GM21447 (cell line): ENCODE results near the gene MORC3.

ENCODE experiments used
- ATAC-seq: cut with Tn5 transposase; IDR thresholded peaks from one replicate; pipeline ENCODE4 v1.9.1; 2021; ENCODE audit not compliant: unreplicated experiment

Gene MORC3

DNA sequence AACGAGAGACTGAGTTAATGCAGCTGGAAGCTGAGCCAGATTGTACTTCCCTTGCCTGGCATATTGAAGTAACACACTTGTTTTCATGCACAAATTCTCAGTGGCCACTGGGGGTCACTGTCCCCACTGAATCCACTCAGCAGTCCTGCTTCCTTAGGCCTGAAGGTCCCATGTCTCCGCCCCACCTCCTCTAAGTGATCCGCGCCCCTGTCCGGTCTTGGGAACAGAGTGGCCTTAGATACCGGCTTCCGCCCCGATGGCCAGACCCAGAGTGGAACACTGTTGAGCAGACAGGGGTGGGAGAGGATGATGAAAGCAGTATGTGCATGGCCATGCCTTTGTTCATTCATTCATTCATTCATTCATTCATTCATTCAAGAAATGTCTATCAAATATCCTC, 100.0 kb downstream of the MORC3 start:
- ATAC-seq = no peak

- ATAC-seq = no peak
These were observed 100.8 kb downstream of the MORC3 start for GRCh38 chr21:36420571-36421339.

DNA sequence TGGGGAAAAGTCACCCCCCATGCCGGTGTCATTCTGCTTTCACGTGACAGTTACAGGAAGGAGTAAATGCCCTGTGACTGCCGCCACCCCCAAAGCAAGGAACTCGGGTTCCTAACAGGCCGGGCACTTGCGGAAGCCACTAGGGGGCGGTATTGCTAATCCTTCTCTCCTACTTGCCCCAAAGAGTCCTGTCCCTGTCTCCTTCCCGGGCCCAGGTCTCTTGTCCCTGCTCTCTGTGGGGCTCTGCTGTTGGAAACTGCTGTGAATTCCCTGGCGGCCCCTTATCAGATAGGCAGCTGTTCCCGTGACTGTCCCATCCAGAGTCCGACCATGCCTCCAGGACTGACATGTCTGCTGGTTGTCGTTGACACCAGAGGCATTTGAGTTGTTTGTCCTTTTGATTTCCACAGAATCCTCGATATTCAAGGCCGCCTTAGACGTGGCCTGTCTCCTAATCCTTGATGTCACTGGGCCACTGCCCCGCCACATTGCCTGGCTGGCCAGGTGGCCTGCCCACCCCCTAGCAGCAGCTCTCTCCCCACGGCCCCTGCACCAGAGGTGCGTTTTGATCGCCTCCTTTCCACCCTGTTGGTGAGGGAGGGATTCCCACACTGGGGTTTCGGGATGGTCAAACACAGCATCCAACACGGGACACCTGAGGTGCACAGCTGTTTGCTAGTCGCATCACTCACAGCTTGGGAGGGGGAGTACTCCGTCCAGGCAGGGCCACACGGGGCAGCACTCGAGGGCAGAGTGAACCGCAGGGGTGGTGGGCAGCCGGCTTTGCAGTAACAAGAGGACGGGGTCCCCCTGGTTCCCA, 102.5 kb downstream of the MORC3 start:
- no peak for ATAC-seq

DNA sequence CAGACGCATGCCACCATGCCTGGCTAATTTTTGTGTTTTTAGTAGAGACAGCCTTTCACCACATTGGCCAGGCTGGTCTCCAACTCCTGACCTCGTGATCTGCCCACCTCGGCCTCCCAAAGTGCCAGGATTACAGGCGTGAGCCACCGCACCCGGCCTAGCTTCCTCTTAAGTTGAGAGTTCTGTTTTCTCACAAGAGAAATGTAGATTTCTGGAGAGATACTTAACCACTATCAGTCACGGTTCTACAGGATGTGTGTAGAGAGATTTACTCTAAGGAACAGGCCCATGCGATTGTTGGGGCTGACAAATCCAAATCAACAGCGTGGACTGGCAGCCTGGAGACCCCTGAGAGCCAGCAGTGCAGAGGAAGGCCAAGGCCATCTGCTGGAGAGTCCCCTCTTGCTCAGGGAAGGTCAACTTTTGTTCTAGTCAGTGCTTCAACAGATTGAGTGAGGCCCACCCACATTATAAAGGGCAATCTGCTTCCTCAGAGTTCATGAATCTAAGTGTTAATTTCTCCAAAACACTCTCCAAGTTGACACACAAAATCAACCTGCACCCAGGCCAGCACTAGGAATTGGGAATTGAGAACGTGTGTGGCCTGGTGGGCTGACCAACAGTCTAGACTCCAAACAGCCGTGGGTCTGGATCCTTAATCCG, 103.9 kb downstream of the MORC3 start:
- no peak for ATAC-seq

DNA sequence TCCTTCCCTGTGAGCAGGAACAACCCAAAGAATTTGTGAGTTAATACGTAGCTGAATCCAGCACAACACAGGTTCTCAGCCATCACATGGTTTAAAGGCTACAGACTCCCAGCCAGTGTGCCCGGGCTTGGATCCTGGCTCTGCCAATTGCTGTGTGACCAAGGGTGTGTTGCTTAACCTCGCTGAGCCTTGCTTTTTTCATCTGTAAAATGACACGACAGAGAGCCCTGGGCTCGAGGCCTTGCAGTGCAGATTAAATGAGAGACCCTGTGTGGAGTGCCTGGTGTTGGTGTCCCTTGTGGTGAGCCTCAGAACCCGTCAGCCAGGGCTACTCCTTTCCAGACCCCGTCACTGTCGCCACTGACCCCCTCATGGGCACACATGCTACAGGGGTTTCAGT, 104.6 kb downstream of the MORC3 start:
- no peak for ATAC-seq

DNA sequence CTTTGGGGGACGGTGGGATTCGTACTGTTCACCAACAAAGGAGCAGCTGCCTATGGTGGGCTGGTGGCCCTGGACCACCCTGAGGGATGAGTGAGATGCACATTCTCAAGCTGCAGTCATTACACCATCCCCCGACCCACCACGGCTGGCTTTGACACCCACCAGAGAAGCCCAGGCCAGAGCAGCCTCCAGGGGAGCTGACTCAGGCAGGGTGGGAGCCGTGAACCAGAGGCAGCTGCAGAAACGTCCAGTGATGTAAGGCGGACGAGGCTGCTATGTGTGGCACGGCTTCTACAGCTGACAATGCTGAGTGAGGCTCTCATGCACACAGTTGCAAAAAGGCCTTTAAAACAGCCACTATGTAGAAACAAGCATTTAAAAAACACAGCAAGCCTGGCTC, 105.3 kb downstream of the MORC3 start:
- no peak for ATAC-seq
